GM12878 (cell line): Measurements from ENCODE around the gene PRKRIP1. TPM values are rescaled to one million over a fixed set of nuclear protein-coding genes. Genes with fewer than 3 reads are reported as not detected.
A peak's percentile ranks its signal among the peaks of the same experiment; 100 is the strongest.

Experiments
- ATAC-seq: fragments of 200-7000 bp; cut with Tn5 transposase; 3 replicates; pipeline ENCODE4 v1.9.1; 2020; ENCODE audit warnings: mild to moderate bottlenecking, moderate library complexity
- BruUV-seq: library from RNA; stranded (reverse); fragments of 400-500 nt; replicated peaks from 2 replicates; lab custom pipeline; 2021; lab: Mats Ljungman, UMichigan
- CTCF ChIA-PET: fragments of 300-600 bp; sonication (Branson Sonifier 250); formaldehyde crosslinking; extraction: SDS; loops from one replicate; lab custom pipeline; 2021; ENCODE audit warnings: inconsistent platforms; lab: Yijun Ruan, JAX
- POLR2A ChIA-PET: fragments of 350-600 bp; formaldehyde crosslinking; extraction: SDS; loops from one replicate; lab custom pipeline; 2021; ENCODE audit warnings: inconsistent platforms; lab: Charles Lee
- RAD21 ChIA-PET: fragments of 300-600 bp; sonication (Branson Sonifier 250); formaldehyde crosslinking; loops from one replicate; lab custom pipeline; 2023; ENCODE audit warnings: antibody characterized with exemption; ENCODE audit not compliant: unreplicated experiment; lab: Charles Lee
- SMC1A ChIA-PET: fragments of 300-600 bp; sonication (Branson Sonifier 250); formaldehyde crosslinking; loops from one replicate; lab custom pipeline; 2023; ENCODE audit not compliant: unreplicated experiment, uncharacterized antibody; lab: Charles Lee
- DNase-seq: peaks from one replicate; pipeline ENCODE4 v3.0.0-alpha.2; 2011; ENCODE audit warnings: low read depth, low spot score
- FAIRE-seq: peaks from 3 replicates; lab custom pipeline; 2011; peaks lifted over from hg19 to GRCh38; lab: Jason Lieb, UNC
- H2AFZ ChIP-seq: 2 replicates; pipeline ENCODE4 v1.6.0; 2011; ENCODE audit warnings: low read depth, low read length, control low read depth; ENCODE audit not compliant: control insufficient read depth
- H3K27ac ChIP-seq: 2 replicates; pipeline ENCODE4 v1.5.1; 2011; ENCODE audit warnings: control low read depth; ENCODE audit not compliant: control insufficient read depth, insufficient read depth
- H3K27me3 ChIP-seq, 2 experiments: replicated peaks in 1 of 2; 2 replicates each; pipeline versions ENCODE4 v1.6.0 to v1.6.1; 2011; ENCODE audit warnings: low read length in 1 of 2; ENCODE audit not compliant: control insufficient read depth in 2 of 2, insufficient read depth in 2 of 2
- H3K36me3 ChIP-seq, 2 experiments: 2 replicates each; pipeline ENCODE4 v1.5.1; 2011; ENCODE audit warnings: low read length in 1 of 2; ENCODE audit not compliant: control insufficient read depth in 2 of 2, insufficient read depth in 2 of 2
- H3K4me1 ChIP-seq: 2 replicates; pipeline ENCODE4 v1.6.1; 2011; ENCODE audit warnings: mild to moderate bottlenecking, low read length, moderate library complexity, mixed read lengths; ENCODE audit not compliant: control insufficient read depth, insufficient read depth
- H3K4me2 ChIP-seq: 2 replicates; pipeline ENCODE4 v1.6.0; 2011; ENCODE audit warnings: control low read depth; ENCODE audit not compliant: control insufficient read depth, insufficient read depth
- H3K4me3 ChIP-seq: fragments of 200-600 bp; sonication (generic); 2 replicates; pipeline ENCODE4 v1.5.1; 2016
- H3K79me2 ChIP-seq: 2 replicates; pipeline ENCODE4 v1.6.0; 2011; ENCODE audit warnings: low read length; ENCODE audit not compliant: control insufficient read depth, insufficient read depth
- H3K9ac ChIP-seq: 2 replicates; pipeline ENCODE4 v1.8.0; 2011; ENCODE audit warnings: low read length, control low read depth, mixed read lengths; ENCODE audit not compliant: control insufficient read depth, insufficient read depth
- H3K9me3 ChIP-seq: replicated peaks from 3 replicates; pipeline ENCODE4 v1.5.1; 2011; ENCODE audit warnings: mild to moderate bottlenecking, low read length; ENCODE audit not compliant: control insufficient read depth, insufficient read depth
- H4K20me1 ChIP-seq: 2 replicates; pipeline ENCODE4 v1.6.0; 2011; ENCODE audit not compliant: control insufficient read depth, insufficient read depth
- BMI1 ChIP-seq: fragments of 450-650 bp; IDR thresholded peaks from 2 replicates; pipeline ENCODE4 v1.6.1; 2016; ENCODE audit warnings: mild to moderate bottlenecking, moderate library complexity, borderline replicate concordance
- MLLT1 ChIP-seq: fragments of 450-650 bp; IDR thresholded peaks from 2 replicates; pipeline ENCODE4 v1.6.1; 2016; ENCODE audit warnings: mild to moderate bottlenecking
- PAX5 ChIP-seq: IDR thresholded peaks from 2 replicates; pipeline ENCODE4 v1.6.1; 2011; ENCODE audit warnings: low read depth, low read length, borderline replicate concordance
- WGBS: methylation state at CpG from one replicate; pipeline ENCODE4 v1.1.6; 2016; ENCODE audit warnings: low lambda C conversion rate; ENCODE audit not compliant: insufficient replicate concordance, insufficient coverage; ENCODE audit errors: missing lambda C conversion rate; 5-methylcytosine and 5-hydroxymethylcytosine counted together
- in situ Hi-C: fragments of 300-500 bp; cut with MboI; formaldehyde crosslinking; loops from 9 replicates; pipeline ENCODE4 v1.14.3; 2018; ENCODE audit warnings: mixed read lengths
- intact Hi-C: fragments of 100-400 bp; cut with micrococcal nuclease; formaldehyde crosslinking; loops from one replicate; pipeline ENCODE4 v1.14.2; 2022; ENCODE audit not compliant: unreplicated experiment
- polyA plus RNA-seq, 11 experiments: library from polyadenylated mRNA; depleted of rRNA in 4 of 11; unstranded in 6 of 11; stranded (reverse) in 5 of 11; fragments of >200 nt; fragmentation: Nextera tagmentation in 4 of 11; fragmentation: Illumina TruSeq in 1 of 11; extraction: Ambion mirVana in 4 of 11; extraction: Trizol in 1 of 11; gene quantifications; 1 replicate in 1 of 11; 2 replicates in 10 of 11; pipeline versions ENCODE4 v1.2.1 to v1.2.3, GENCODE V29; 2011 to 2016; ENCODE audit warnings: inconsistent platforms in 2 of 11, missing spikeins in 2 of 11, low read depth in 1 of 11
- total RNA-seq, 4 experiments: library from RNA; depleted of rRNA in 3 of 4; stranded (reverse); fragments of >200 nt in 3 of 4; fragmentation: Illumina TruSeq in 1 of 4; extraction: Trizol in 1 of 4; gene quantifications; 2 replicates each; pipeline versions ENCODE4 v1.2.1 to v1.2.3, GENCODE V29; 2013 to 2021

Gene PRKRIP1
- total and polyA plus RNA-seq, 10 of the 15 experiments (the other 5 are each of a cell fraction or from before 2014, with no cell fraction given): 17.0 to 38.4 (median 25.5) TPM

- TF ChIP-seq PAX5: 0 out of 2 replicates have a peak, but pooled peaks have one; percentile 1
- TF ChIP-seq MLLT1: 0 out of 2 replicates have a peak, but pooled peaks have one; percentile 18
- no peak for TF ChIP-seq BMI1
- Histone ChIP-seq H3K4me1 (peaks cover 15% of the 10 kb centered on the region), H3K79me2 (peaks cover 33% of the 10 kb centered on the region), H3K9ac (peak overlapping the region; percentile 98), H4K20me1 (no peaks in the 10 kb centered on the region), H3K9me3 (no peaks in the 10 kb centered on the region), H3K36me3 (peaks cover 5 to 11% of the 10 kb centered on the region in 2 experiments; a peak in 3 of 4 replicates), H3K4me3 (peak overlapping the region; percentile 93), H3K27me3 (no peaks in the 10 kb centered on the region), H3K4me2 (peak overlapping the region; percentile 92), H3K27ac (peak overlapping the region; percentile 89), H2AFZ (peak overlapping the region; percentile 99)
- ATAC-seq (no peak), FAIRE-seq (peak; percentile 35), DNase-seq (no peak)
- in situ Hi-C loops (no loop called here), intact Hi-C loops (no loop called here)
- 22% methylated on average over 24 of the region's 24 CpGs for WGBS
- CTCF ChIA-PET: interaction anchor here (1.0 to 7.0 kb wide), 6 partner anchors 13 to 61 kb away, joined by 3 to 94 read pairs (median 11); partner anchors contain the start of gene POLR2J
- SMC1A ChIA-PET: interaction anchor here (0.8 to 3.2 kb wide), 5 partner anchors 18 to 68 kb away, joined by 3 to 18 read pairs (median 3); partner anchors contain the start of gene PRKRIP1
- TSS peak; percentile 64 for BruUV-seq
- POLR2A ChIA-PET: interaction anchor here (0.6 to 2.4 kb wide), 7 partner anchors 19 to 559 kb away, joined by 3 to 9 read pairs (median 4); partner anchors contain the start of gene ORAI2
- RAD21 ChIA-PET: interaction anchor here (0.6 to 1.6 kb wide), 8 partner anchors 18 to 185 kb away, joined by 3 to 11 read pairs (median 3); no protein-coding TSS in a partner anchor
Observed at GRCh38 chr7:102463841-102464576, 67.8 kb downstream of the PRKRIP1 start.
